Measurements from ENCODE around the gene PPP2R5C. TPM values are rescaled to one million over a fixed set of nuclear protein-coding genes. Genes with fewer than 3 reads are reported as not detected.

PPP2R5C gene
- 118 and 124 TPM in 2 replicates for total RNA-seq

GRCh38 chr14:101761032-101761880 is at the start of gene PPP2R5C:
PPP2R5C (plus strand) TSS chr14:101761709; CDS start chr14:101761894, 185 bp downstream.

GRCh38 chr14:101964297-101965180 is 203.0 kb downstream of the PPP2R5C start, which contains the start of gene DYNC1H1:
DYNC1H1 (plus strand) TSS chr14:101964573; CDS start chr14:101964692, 119 bp downstream.

Small RNA genes lying within 50 kb of the gene (small RNA-seq; reads per million reads assigned to genes)
- gene AL118558.2, result not detected
- gene RNU6-790P, result not detected

Other genes starting within 250 kb of the PPP2R5C start
- not detected in 2 replicates for gene DIO3, start 200.2 kb upstream of the PPP2R5C start, total RNA-seq
- gene DYNC1H1, start 202.9 kb downstream of the PPP2R5C start, total RNA-seq, result 801 and 859 TPM in 2 replicates

Data from thoracic aorta endothelial cell (primary cell).